Gastrocnemius medialis (tissue), 4 donors: ENCODE results near the gene SOS2.

Source experiments
- CTCF ChIP-seq, 5 experiments: fragments of 450-650 bp in 3 of 5; fragments of 200-600 bp in 2 of 5; sonication (generic) in 2 of 5; IDR thresholded peaks in 4 of 5; conservative IDR thresholded peaks in 1 of 5; 1 replicate in 4 of 5; 2 replicates in 1 of 5; pipeline ENCODE4 v1.5.1; 2016 to 2019; ENCODE audit warnings: antibody characterized with exemption in 5 of 5, mild to moderate bottlenecking in 3 of 5, moderate library complexity in 3 of 5
- POLR2A ChIP-seq, 2 donors: fragments of 450-650 bp; IDR thresholded peaks; one replicate each; pipeline ENCODE4 v1.6.1; 2017; ENCODE audit warnings: antibody characterized with exemption in 2 of 2, mild to moderate bottlenecking in 2 of 2, moderate library complexity in 2 of 2

DNA sequence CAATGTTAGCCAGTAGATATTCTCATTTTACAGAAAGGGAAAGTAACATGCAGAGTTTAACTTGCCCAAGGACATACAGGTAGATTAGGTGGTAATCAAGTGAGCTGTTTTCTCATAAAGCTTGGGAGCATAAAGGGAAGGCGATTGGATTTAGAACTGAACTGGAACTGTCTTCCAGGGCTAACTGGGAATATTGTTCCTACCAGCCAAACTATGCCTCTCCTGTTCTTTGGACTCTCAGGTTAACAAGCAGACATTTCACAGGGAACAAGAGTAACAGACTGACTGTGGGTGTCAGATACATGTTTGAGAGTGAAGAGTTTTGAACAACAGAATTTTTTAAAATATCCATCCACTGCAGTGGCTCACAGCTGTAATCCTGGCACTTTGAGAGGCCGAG is 130.6 kb downstream of the SOS2 start:
- TF ChIP-seq CTCF (IDR thresholded peaks at IDR 0.05 in 4 of 5, conservative IDR thresholded peaks at IDR 0.05 in 1 of 5): no peak
- TF ChIP-seq POLR2A (IDR thresholded peaks at IDR 0.05): no peak
